Body of pancreas (tissue), 4 donors: Measurements from ENCODE around the gene MAL. TPM values are rescaled to one million over a fixed set of nuclear protein-coding genes. Genes with fewer than 3 reads are reported as not detected.
"Not testable (repeated sequence)": the region's sequence is repeated elsewhere in the genome, so short reads cannot be mapped to it uniquely, and the experiment has no call there.

Experiments used
- ATAC-seq: fragments of 150-250 bp; one replicate; pipeline ENCODE4 v1.9.1; 2016
- DNase-seq, 4 donors: peaks; one replicate each; pipeline ENCODE4 v3.0.0-alpha.2; 2019
- H3K27ac ChIP-seq, 4 donors: fragments of 200-600 bp; sonication (generic); 1 replicate in 3 of 4; 2 replicates in 1 of 4; pipeline versions ENCODE4 v1.5.1 to v1.6.1; 2016 to 2019; ENCODE audit warnings: mild to moderate bottlenecking in 1 of 4, mixed read lengths in 1 of 4, moderate library complexity in 1 of 4
- H3K27me3 ChIP-seq, 2 donors: fragments of 200-600 bp; sonication (generic); one replicate each; pipeline ENCODE4 v1.6.0; 2016; ENCODE audit warnings: mild to moderate bottlenecking in 1 of 2
- H3K36me3 ChIP-seq, 2 donors: fragments of 200-600 bp; sonication (generic); replicated peaks in 1 of 2; 2 replicates each; pipeline ENCODE4 v1.5.1; 2016; ENCODE audit warnings: low read depth in 2 of 2; ENCODE audit not compliant: insufficient read depth in 1 of 2
- H3K4me1 ChIP-seq: fragments of 200-600 bp; sonication (generic); one replicate; pipeline ENCODE4 v1.6.0; 2016
- H3K4me3 ChIP-seq, 2 donors: fragments of 200-600 bp; sonication (generic); 1 replicate in 1 of 2; 2 replicates in 1 of 2; pipeline ENCODE4 v1.5.1; 2016 to 2019
- H3K9me3 ChIP-seq, 3 donors: fragments of 200-600 bp; sonication (generic); 1 replicate in 2 of 3; 2 replicates in 1 of 3; pipeline ENCODE4 v1.5.1; 2016
- CTCF ChIP-seq, 7 experiments: fragments of 450-650 bp in 4 of 7; fragments of 200-600 bp in 3 of 7; sonication (generic) in 3 of 7; IDR thresholded peaks; one replicate each; pipeline ENCODE4 v1.5.1; 2016 to 2019; ENCODE audit warnings: antibody characterized with exemption in 7 of 7
- POLR2A ChIP-seq, 3 donors: fragments of 450-650 bp; IDR thresholded peaks; one replicate each; pipeline ENCODE4 v1.6.1; 2016; ENCODE audit warnings: antibody characterized with exemption in 3 of 3, mild to moderate bottlenecking in 2 of 3
- WGBS, 2 donors: methylation state at CpG; one replicate each; pipeline ENCODE4 v1.1.5; 2017; 5-methylcytosine and 5-hydroxymethylcytosine counted together
- intact Hi-C: fragments of 100-400 bp; cut with DNase I; formaldehyde crosslinking; loops from one replicate; pipeline ENCODE4 v1.15.1; 2023
- total RNA-seq, 2 donors: library from RNA; depleted of rRNA; stranded (reverse); fragments of >200 nt; gene quantifications; one replicate each; pipeline ENCODE4 v1.1.0, GENCODE V29; 2016

Gene MAL
- total RNA-seq, 2 donors from 2014 or later: not detected

GRCh38 chr2:95082477-95082876 is 57.0 kb downstream of the MAL start:
- Histone ChIP-seq H3K4me1 (no peaks in the 10 kb centered on the region), H3K9me3 (no peaks in the 10 kb centered on the region), H3K36me3 (peaks cover 0 to 8% of the 10 kb centered on the region in 2 donors), H3K4me3 (no peak overlapping the region), H3K27me3 (no peaks in the 10 kb centered on the region), H3K27ac (no peak overlapping the region)
- ATAC-seq (no peak), DNase-seq (no peak)
- WGBS, 2 donors: 93 to 96% methylated on average over 2 of the region's 2 CpGs
- no peak for TF ChIP-seq POLR2A (IDR thresholded peaks at IDR 0.05)
- no peak for TF ChIP-seq CTCF (IDR thresholded peaks at IDR 0.05)
- intact Hi-C loops: no loop called here

DNA sequence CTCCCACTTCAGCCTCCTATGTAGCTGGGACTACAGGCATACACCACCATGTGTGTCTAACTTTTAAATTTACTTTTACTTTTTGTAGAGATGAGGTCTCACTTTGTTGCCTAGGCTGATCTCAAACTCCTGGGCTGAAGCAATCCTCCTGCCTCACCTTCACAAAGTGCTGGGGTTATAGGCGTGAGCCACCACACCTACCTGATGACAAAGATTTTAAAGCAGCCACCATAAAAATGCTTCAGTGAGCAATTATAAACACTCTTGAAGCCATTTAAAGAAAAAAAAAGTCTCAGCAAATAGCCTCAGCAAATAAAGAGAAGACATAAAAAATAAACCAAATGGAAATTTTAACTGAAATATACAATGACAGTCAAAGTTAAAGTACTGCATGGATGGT is 60.5 kb downstream of the MAL start:
- WGBS, 2 donors: 100% methylated on average over 1 of the region's 1 CpG
- no peak overlapping the region for H3K27ac ChIP-seq
- ATAC-seq (no peak), DNase-seq (no peak)
- H3K9me3 ChIP-seq: no peaks in the 10 kb centered on the region
- intact Hi-C loops: no loop called here
- peaks cover 0 to 14% of the 10 kb centered on the region in 2 donors for H3K36me3 ChIP-seq
- TF ChIP-seq CTCF (IDR thresholded peaks at IDR 0.05) (no peak), POLR2A (IDR thresholded peaks at IDR 0.05) (no peak)
- no peak overlapping the region for H3K4me3 ChIP-seq
- H3K4me1 ChIP-seq: no peaks in the 10 kb centered on the region
- H3K27me3 ChIP-seq: no peaks in the 10 kb centered on the region

GRCh38 chr2:95087379-95087778 is 61.9 kb downstream of the MAL start:
- H3K27ac ChIP-seq: no peak overlapping the region
- no peak overlapping the region for H3K4me3 ChIP-seq
- no peak for ATAC-seq
- TF ChIP-seq CTCF (IDR thresholded peaks at IDR 0.05): no peak
- TF ChIP-seq POLR2A (IDR thresholded peaks at IDR 0.05): no peak
- H3K9me3 ChIP-seq: no peaks in the 10 kb centered on the region
- H3K27me3 ChIP-seq: no peaks in the 10 kb centered on the region
- H3K4me1 ChIP-seq: no peaks in the 10 kb centered on the region
- WGBS, 2 donors: 88 to 100% methylated on average over 4 to 5 of the region's 5 CpGs
- intact Hi-C loops: no loop called here
- H3K36me3 ChIP-seq: peaks cover 0 to 14% of the 10 kb centered on the region in 2 donors
- no peak for DNase-seq

DNA sequence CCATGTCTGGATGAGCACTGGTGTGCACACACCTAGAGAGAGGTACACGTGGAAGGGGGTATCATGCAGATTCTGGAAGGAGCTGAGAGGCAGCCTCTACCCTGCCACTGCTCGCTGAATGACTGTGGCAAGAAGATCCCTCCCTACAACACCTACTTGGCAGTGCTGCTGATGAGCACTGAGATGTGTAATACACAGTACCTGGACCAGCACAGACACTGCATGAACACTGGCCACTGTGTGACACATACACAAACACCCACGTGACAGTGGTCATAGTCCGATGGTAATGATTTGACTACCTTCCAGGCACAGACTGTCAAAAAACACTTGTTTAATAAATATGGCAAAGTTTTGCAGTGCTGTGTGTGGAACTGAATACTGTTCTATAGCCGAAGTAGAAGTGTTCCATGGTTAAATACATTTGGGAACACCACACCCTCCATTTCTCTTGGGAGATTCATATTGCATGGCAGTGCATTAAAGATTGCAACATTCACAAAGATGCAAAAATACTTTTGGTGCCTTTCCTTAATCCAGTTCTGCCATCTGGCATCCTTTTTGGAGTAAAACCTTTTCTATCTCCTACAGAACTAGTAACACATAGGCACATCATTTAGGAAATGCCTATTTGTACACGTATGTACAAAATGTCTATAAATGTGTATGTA is 66.5 kb downstream of the MAL start:
- Histone ChIP-seq H3K9me3 (no peaks in the 10 kb centered on the region), H3K27ac (no peak overlapping the region), H3K36me3 (peaks cover 0 to 11% of the 10 kb centered on the region in 2 donors), H3K4me1 (no peaks in the 10 kb centered on the region), H3K4me3 (no peak overlapping the region), H3K27me3 (no peaks in the 10 kb centered on the region)
- ATAC-seq (no peak), DNase-seq (no peak)
- intact Hi-C loops: no loop called here
- 89 to 91% methylated on average over 6 of the region's 6 CpGs for WGBS, 2 donors
- TF ChIP-seq CTCF (IDR thresholded peaks at IDR 0.05) (no peak), POLR2A (IDR thresholded peaks at IDR 0.05) (no peak)

- H3K27me3 ChIP-seq, DNase-seq, H3K9me3 ChIP-seq, H3K4me1 ChIP-seq, H3K4me3 ChIP-seq, intact Hi-C loops, ATAC-seq, H3K27ac ChIP-seq: not testable (repeated sequence)
- peaks cover 0 to 17% of the 10 kb centered on the region in 2 donors for H3K36me3 ChIP-seq
- 94 to 99% methylated on average over 5 of the region's 5 CpGs for WGBS, 2 donors
Observed at GRCh38 chr2:95098273-95098672, 72.8 kb downstream of the MAL start.
